ENCODE measurements around the gene TLCD5.

The TLCD5 gene

DNA sequence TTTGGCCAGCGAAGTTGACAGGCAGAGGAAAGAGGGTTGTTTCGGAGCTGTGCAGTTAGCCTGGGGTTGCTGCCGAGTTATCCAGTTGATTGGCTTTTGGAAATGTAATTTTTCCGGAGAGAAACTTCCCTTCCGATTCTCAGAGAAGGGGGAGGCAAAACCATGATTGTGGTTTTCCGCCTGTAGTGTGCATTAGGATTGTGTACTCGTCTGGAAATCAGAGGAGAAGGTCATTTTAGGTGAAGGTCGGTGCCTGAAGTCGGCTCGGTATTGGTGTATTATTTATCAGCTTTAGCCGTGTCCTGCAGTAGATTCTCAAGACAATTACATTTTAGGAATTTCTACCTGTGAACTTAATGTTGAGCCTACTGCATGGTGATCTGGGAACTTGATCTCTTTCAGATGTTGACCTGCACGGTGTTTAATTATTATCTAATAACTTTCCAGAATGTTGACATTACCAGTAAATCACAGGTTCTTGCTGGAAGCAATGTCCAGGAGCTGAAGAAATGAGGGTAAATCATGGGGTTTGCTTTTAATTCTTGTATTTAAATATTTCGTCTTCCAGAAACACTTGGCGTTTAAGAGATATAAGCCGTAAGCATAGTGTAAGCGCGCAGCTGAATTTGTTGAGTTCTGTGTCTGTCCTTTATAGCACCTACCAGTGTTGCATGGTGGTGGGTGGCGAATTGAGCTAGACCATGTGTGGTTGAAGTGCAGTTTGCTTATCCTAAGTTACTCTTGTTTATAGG lies 12.4 kb downstream of the TLCD5 start:
- no peak for DNase-seq (ENCODE audit: low read depth)

DNA sequence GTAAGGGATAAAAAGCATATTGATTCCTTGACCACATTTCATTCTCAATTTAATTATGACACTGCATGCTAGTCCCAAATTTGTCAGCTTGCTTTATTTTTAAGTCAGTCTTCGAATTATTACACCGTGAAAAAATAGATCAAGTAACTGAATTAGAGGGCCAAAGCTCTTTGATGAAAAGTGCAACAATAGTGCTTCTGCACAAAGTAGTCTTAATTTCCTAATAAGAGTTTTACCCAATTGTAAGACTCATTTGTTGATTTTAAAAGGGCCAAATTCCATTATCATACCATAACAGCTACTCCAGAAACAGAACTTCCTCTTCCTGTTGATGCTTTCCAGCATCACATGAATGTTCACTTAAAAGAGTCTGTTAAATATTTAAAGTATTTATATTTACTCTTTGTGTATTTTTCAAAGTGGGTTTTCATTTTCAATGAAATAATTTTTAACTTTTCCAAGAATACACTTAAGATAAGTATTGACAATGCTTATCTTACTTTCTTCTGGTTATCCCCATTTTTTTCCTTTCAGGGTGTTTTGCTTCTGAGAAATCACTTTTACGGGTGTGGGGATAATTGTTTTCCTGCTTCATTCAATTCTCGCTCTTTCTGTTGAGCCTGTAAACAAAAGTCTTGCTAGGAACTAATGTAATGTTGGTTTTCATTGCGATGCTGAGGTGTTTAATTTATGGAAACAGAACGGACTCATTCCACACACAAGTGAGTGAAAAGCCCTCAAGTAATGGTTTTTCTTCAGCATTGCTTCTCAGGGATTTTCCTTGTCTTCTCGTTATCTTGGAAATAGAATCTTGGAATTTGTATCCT lies 13.2 kb downstream of the TLCD5 start:
- no peak for DNase-seq (ENCODE audit: low read depth)

DNA sequence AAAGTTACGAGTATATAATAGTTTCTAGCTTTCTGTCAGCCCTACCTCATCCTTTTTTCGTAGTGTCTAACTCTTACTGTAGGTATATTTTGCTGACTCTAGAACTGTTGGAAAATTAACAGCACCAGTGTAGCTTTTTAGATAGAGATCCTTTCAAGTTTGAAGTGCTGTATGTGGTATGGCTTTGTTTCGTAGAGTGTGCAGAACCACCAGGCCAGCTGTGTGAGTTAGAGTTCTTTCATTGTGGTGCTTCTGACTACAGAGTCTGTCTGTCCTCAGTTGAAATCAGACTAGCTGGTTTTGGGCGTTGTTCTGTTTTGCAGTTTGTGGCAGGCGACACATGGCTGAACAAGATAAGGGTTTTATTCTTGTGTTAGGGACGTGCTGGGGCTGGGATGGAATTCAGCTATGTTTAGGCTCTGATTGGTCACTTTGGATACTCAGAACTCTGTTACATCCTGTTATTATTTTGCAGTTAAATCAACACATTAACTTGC lies 14.3 kb downstream of the TLCD5 start:
- no peak for DNase-seq (ENCODE audit: low read depth)

- DNase-seq (ENCODE audit: low read depth): no peak
Observed at GRCh38 chr11:120340529-120340928, 15.4 kb downstream of the TLCD5 start.

GRCh38 chr11:120342226-120342625 lies 17.1 kb downstream of the TLCD5 start:
- DNase-seq (ENCODE audit: low read depth): no peak

- DNase-seq (ENCODE audit: low read depth): no peak
Observed at GRCh38 chr11:120342678-120343077, 17.6 kb downstream of the TLCD5 start.

- no peak for DNase-seq (ENCODE audit: low read depth)
Observed at GRCh38 chr11:120343429-120343828, 18.3 kb downstream of the TLCD5 start.

- no peak for DNase-seq (ENCODE audit: low read depth)
Observed at GRCh38 chr11:120344302-120345004, 19.4 kb downstream of the TLCD5 start.

DNA sequence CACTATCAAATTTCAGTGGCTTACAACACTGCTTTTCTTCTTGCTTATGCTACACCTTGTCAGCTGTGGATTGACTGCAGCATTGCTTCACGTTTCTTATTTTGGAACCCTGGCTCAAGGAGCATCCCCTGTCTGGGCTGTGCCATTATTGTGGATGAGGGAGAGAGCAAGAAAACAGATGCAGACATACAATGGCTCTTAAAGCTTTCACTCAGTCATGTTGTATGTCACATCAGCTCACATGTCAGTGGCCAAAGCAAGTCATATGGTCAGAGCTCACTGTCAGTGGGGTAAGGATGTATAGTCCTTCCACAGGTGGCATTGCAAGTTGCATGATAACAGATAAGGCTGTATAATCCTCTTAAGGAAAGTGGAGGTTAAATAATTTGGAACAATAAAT lies 21.1 kb downstream of the TLCD5 start:
- DNase-seq (ENCODE audit: low read depth): no peak

DNA sequence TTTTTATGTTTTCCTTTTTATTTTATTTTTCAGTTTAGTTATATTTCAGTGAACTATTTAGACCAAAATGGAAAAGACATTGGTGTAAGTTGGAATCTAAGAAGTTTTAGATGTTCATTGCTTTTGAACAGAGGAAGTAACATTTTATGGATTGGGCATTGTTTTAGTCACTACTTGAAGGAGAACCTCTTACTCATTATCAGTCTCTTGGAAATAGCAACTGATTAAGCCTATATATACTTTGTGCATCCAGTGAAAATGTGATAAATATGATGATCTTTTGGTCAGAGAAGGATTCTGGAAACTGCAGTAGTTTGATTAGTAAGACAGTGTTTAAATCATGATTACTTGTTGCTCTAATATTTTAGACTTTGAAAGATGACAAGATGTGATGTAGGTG lies 25.5 kb downstream of the TLCD5 start:
- DNase-seq (ENCODE audit: low read depth): no peak

DNA sequence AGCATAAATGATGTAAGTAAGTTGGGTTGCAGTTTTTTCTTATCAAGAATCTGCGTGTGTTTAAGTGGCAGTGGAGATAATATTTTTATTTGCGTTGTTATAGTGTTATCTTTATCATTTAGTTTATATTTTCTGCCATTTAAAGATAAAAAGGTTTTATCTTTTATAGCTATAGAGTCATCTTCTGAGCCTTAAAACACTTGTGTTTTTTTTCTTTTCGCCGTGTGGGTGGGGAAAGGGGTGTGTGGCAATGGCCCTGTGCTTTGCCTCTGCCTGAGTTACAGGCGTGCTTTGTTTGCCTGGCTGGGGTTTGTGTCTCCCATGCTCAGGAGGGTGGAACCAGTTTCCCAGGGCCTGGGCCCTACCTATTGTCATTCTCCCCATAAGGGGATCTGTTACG lies 27.3 kb downstream of the TLCD5 start:
- DNase-seq (ENCODE audit: low read depth): no peak

GRCh38 chr11:120354068-120354467 lies 29.0 kb downstream of the TLCD5 start:
- no peak for DNase-seq (ENCODE audit: low read depth)

DNA sequence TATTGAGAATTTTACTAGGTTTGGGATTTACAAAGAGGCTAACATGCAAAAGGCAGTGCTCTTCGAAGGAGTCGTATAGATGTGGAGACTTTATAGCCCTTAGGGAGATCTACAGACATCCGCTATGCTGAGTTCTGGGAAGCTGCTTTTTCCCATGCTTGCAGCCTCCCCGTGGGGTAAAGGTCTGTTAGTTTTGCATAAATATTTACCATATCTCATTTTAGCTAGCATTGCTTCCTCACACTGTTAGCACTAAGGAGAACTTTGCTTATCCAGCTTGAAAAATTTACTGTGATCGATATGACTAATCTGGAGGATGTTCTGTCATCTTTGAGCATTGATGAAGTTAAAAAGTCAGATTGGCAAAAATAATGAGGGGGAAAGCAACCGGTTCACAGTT lies 29.7 kb downstream of the TLCD5 start:
- DNase-seq (ENCODE audit: low read depth): no peak

DNA sequence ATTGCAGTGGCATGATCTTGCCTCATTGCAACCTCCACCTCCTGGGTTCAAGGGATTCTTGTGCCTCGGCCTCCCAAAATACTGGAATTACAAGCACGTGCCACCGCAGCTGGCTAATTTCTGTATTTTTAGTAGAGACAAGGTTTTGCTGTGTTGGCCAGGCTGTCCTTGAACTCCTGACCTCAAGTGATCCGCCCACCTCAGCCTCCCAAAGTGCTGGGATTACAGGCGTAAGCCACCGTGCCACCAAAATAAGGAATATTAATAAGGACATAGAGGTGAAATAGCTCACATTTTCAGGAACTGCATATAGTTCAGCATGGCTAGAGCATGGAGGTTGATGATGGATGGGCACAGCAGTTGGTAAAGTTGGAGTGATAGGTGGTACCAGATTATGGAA lies 32.5 kb downstream of the TLCD5 start:
- no peak for DNase-seq (ENCODE audit: low read depth)

DNA sequence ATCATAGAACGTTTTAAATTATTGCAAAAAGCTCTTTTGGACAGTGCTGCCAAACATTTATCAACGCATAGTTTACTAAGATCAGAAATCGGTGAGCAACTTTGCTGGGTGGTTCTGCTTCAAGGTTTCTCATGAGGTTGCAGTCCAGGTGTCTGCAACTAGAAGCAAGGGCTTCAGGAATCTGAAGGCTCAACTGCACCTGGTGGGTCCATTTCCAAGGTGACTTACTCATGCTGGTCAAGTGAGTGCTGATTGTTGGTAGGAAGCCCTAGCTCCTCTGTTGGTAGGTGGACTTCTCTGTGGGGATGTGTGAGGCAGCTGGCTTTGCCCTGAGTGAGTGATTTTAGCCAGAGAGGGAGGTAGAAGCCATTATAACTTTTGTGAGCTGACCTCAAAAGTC lies 33.6 kb downstream of the TLCD5 start:
- no peak for DNase-seq (ENCODE audit: low read depth)

- no peak for DNase-seq (ENCODE audit: low read depth)
Observed at GRCh38 chr11:120363436-120363835, 38.3 kb downstream of the TLCD5 start.

GRCh38 chr11:120365512-120365911 lies 40.4 kb downstream of the TLCD5 start:
- no peak for DNase-seq (ENCODE audit: low read depth)

- DNase-seq (ENCODE audit: low read depth): no peak
Observed at GRCh38 chr11:120372296-120372695, 47.2 kb downstream of the TLCD5 start.

DNA sequence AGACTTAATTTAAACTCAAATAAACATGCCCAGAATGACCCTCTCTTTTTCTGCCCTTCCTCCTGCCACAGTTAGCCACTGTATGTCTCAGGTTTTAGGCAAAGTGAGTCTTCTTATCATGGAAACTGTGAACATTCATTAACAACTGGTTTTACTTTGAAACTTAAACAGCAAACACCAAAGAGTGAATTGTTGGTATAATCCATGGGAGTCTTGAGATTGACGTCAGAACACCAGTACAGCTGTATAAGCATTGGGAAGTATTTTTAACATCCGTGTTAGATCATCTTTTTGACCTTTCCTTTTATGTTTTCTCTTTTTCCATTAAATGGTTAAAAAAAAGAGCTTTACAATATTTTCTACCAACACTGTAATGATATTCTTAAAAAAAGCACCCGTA lies 50.0 kb downstream of the TLCD5 start:
- no peak for DNase-seq (ENCODE audit: low read depth)

DNA sequence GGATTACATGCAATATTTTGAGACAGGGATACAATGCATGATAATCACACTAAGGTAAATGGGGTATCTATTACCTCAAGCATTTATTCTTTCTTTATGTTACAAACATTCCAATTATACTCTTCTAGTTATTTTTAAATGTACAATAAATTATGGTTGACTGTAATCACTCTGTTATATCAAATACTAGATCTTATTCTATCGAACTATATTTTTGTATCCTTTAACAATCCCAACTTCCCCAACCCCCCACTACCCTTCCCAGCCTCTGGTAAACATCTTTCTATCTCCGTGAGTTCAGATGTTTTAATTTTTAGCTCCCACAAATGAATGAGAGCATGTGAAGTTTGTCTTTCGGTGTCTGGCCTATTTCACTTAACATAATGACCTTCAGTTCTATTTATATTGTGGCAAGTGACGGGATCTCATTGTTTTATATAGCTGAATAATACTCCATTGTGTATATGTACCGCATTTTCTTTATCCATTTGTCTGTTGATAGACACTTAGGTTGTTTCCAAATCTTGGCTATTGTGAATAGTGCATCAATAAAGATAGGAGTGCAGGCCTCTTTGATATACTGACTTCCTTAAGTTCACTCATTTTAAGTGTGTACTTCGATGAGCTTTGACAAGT lies 51.6 kb downstream of the TLCD5 start:
- no peak for DNase-seq (ENCODE audit: low read depth)

- DNase-seq (ENCODE audit: low read depth): no peak
Observed at GRCh38 chr11:120378474-120378873, 53.4 kb downstream of the TLCD5 start.

- no peak for DNase-seq (ENCODE audit: low read depth)
Observed at GRCh38 chr11:120381401-120381800, 56.3 kb downstream of the TLCD5 start.
